Kidney (tissue), 14 donors: ENCODE measurements around the gene CRKL. TPM values are rescaled to one million over a fixed set of nuclear protein-coding genes. Genes with fewer than 3 reads are reported as not detected.

Source experiments
- DNase-seq, 5 donors: peaks; one replicate each; pipeline ENCODE4 v3.0.0-alpha.2; 2013 to 2020
- FAIRE-seq: peaks from 2 replicates; lab custom pipeline; 2012; peaks lifted over from hg19 to GRCh38; lab: Jason Lieb, UNC
- H3K27ac ChIP-seq, 2 donors: one replicate each; pipeline ENCODE4 v1.7.0; 2013; ENCODE audit warnings: low read depth in 2 of 2, low read length in 2 of 2, inconsistent platforms in 1 of 2
- H3K27me3 ChIP-seq: one replicate; pipeline ENCODE4 v1.7.1; 2013; ENCODE audit warnings: low read length, inconsistent platforms; ENCODE audit not compliant: control insufficient read depth, insufficient read depth
- H3K36me3 ChIP-seq, 3 donors: one replicate each; pipeline versions ENCODE4 v1.7.0 to v1.7.1; 2013; ENCODE audit warnings: low read length in 3 of 3, control low read depth in 1 of 3, inconsistent platforms in 1 of 3; ENCODE audit not compliant: insufficient read depth in 3 of 3, control insufficient read depth in 2 of 3
- H3K4me1 ChIP-seq, 3 donors: one replicate each; pipeline versions ENCODE4 v1.7.0 to v1.7.1; 2013; ENCODE audit warnings: low read length in 3 of 3, inconsistent platforms in 1 of 3, low read depth in 1 of 3; ENCODE audit not compliant: control insufficient read depth in 2 of 3, insufficient read depth in 2 of 3
- H3K4me3 ChIP-seq, 3 donors: one replicate each; pipeline versions ENCODE4 v1.7.0 to v1.8.1; 2013; ENCODE audit warnings: low read length in 3 of 3, control low read depth in 1 of 3, inconsistent platforms in 1 of 3
- H3K9ac ChIP-seq, 3 donors: one replicate each; pipeline versions ENCODE4 v1.7.0 to v1.7.1; 2013; ENCODE audit warnings: low read length in 3 of 3, control low read depth in 1 of 3, inconsistent platforms in 1 of 3
- H3K9me3 ChIP-seq, 3 donors: one replicate each; pipeline versions ENCODE4 v1.7.0 to v1.7.1; 2013; ENCODE audit warnings: low read length in 3 of 3, control low read depth in 1 of 3, inconsistent platforms in 1 of 3; ENCODE audit not compliant: control insufficient read depth in 2 of 3, insufficient read depth in 1 of 3
- intact Hi-C: fragments of 100-400 bp; cut with DNase I; formaldehyde crosslinking; loops from one replicate; pipeline ENCODE4 v1.11.1; 2022
- polyA plus RNA-seq: library from polyadenylated mRNA; stranded (reverse); fragments of 350-450 nt; fragmentation: Illumina TruSeq; extraction: RNeasy Lipid Tissue Mini Kit (QIAGEN cat#74804); gene quantifications from one replicate; pipeline ENCODE4 v1.2.3, GENCODE V29; 2014; ENCODE audit warnings: low read depth, low replicate concordance; ENCODE audit not compliant: insufficient read depth
- total RNA-seq: library from RNA; stranded (reverse); fragmentation: NEBNext Ultra II Directional; extraction: Animal tissue kit (Norgen Biotek cat#: 25700); gene quantifications from one replicate; pipeline ENCODE4 v1.2.1, GENCODE V29; 2021
- TF ChIP-seq, protein P1 (sequence below): IDR thresholded peaks from 3 replicates; pipeline ENCODE4 v1.5.1; 2012; ENCODE audit warnings: mild to moderate bottlenecking, moderate library complexity, borderline replicate concordance; ENCODE audit not compliant: insufficient read depth; ENCODE audit errors: extremely low read depth
- donor health status: control.
- donor health status: control.
- donor health status: control.
- donor health status: control.
- donor health status: control.
- donor health status: DM: yes; HTN: yes; CAD: no.
- donor health status: Normal renal cell carcinoma (clear cell type).

Gene CRKL
- total and polyA plus RNA-seq, 2 donors from 2014 or later = 11.9 to 44.7 TPM

GRCh38 chr22:20965888-20966855, 49.0 kb downstream of the CRKL start:
- FAIRE-seq (no peak), DNase-seq (no peak)
- intact Hi-C loops = no loop called here
- H3K9me3 ChIP-seq = no peaks in the 10 kb centered on the region
- TF ChIP-seq, protein P1, sequence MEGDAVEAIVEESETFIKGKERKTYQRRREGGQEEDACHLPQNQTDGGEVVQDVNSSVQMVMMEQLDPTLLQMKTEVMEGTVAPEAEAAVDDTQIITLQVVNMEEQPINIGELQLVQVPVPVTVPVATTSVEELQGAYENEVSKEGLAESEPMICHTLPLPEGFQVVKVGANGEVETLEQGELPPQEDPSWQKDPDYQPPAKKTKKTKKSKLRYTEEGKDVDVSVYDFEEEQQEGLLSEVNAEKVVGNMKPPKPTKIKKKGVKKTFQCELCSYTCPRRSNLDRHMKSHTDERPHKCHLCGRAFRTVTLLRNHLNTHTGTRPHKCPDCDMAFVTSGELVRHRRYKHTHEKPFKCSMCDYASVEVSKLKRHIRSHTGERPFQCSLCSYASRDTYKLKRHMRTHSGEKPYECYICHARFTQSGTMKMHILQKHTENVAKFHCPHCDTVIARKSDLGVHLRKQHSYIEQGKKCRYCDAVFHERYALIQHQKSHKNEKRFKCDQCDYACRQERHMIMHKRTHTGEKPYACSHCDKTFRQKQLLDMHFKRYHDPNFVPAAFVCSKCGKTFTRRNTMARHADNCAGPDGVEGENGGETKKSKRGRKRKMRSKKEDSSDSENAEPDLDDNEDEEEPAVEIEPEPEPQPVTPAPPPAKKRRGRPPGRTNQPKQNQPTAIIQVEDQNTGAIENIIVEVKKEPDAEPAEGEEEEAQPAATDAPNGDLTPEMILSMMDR = no peak
- no peaks in the 10 kb centered on the region for H3K36me3 ChIP-seq
- H3K9ac ChIP-seq = no peak overlapping the region
- no peak overlapping the region for H3K4me3 ChIP-seq
- H3K27me3 ChIP-seq = peaks cover 3% of the 10 kb centered on the region
- H3K27ac ChIP-seq = no peak overlapping the region
- peaks cover 0 to 7% (median 0%) of the 10 kb centered on the region in 3 donors for H3K4me1 ChIP-seq

DNA sequence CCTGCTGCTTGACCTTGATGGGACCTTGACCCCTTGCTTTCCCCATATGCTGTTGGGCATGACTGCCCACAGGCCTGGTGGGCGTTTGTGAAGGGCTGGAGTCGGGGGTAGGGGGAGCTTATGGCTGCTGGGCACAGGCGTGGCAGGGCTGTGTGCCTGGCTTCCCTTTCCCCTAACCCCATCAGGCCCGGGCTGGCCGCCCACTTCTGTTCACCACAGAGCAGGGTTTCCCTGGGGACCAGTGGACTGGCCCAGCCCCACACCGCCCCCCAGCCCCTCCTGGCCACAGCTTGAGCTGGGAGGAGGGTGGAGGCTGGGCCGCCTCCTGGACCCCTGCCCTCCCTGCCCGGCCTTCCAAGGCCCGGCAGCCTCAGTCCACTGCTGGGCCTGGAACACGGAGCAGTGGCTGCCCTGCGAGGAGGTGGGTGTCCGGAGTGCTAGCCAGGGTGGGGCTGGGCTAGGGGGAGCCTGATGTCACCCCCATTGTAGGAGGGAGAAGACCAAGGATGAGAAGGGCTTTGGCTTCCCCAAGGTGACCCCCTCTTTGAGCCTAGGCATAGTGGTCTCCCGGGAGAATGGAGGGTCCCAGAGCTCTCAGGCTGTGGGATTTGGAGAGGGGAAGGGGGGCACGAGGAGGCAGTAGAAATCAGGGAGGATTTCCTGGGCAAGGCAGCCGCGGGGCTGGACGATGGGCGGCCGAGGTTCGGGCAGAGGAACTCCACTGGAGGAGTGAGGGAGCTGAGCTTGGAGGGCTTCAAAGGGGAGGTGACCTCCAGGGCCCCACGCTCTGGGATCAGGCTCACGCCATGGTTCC, 49.9 kb downstream of the CRKL start, which contains the start of gene AIFM3:
TSS of gene AIFM3 (plus strand) at position 373 of the 814 bp plus-strand sequence. CDS start 690 bp downstream, outside the sequence.
- H3K27me3 ChIP-seq = peaks cover 3% of the 10 kb centered on the region
- no peak for FAIRE-seq
- no peaks in the 10 kb centered on the region for H3K36me3 ChIP-seq
- no peaks in the 10 kb centered on the region for H3K9me3 ChIP-seq
- H3K4me3 ChIP-seq = no peak within 1 kb of the TSS
- no peak within 1 kb of the TSS for H3K9ac ChIP-seq
- H3K27ac ChIP-seq = no peak within 1 kb of the TSS
- TF ChIP-seq, protein P1 = no peak
- intact Hi-C loops = no loop called here
- H3K4me1 ChIP-seq = peaks cover 0 to 7% (median 0%) of the 10 kb centered on the region in 3 donors
- DNase-seq = peak in 1 of 5 donors; percentile 66

DNA sequence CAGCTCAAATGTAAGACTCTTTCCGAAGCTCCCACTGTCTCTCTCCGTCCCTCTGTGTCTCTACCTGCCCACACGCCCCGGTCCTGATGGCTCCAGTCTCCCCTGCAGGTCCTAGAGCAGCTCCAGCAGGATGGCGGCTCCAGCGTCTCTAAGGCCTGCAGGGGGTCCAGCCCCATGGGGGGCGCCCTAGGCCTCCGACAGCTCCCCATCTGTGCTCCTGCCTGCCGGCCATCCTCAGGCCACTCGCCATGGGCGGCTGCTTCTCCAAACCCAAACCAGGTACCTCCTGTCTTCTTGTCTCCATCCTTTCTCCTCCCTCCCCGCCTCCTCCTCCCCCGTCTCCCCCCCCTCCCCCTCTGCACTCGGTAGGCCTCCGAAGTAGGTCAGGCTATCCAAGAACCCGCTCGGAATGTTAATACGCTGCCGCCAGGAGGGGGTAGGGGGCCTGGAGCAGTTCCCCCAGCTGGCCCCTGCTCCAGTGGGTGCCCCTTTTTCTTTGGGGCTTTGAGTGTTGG, 50.5 kb downstream of the CRKL start:
- DNase-seq (no peak), FAIRE-seq (no peak)
- Histone ChIP-seq H3K9ac (no peak overlapping the region), H3K27ac (no peak overlapping the region), H3K4me1 (peaks cover 0 to 7% (median 0%) of the 10 kb centered on the region in 3 donors), H3K27me3 (peaks cover 3% of the 10 kb centered on the region), H3K4me3 (no peak overlapping the region), H3K9me3 (no peaks in the 10 kb centered on the region), H3K36me3 (no peaks in the 10 kb centered on the region)
- intact Hi-C loops = no loop called here
- TF ChIP-seq, protein P1 = no peak
